A673 (cell line): ENCODE measurements around the gene CAP1.

Source experiments
- EZH2 ChIP-seq: fragments of 200-600 bp; sonication (generic); IDR thresholded peaks from 2 replicates; pipeline ENCODE4 v1.6.1; 2017; ENCODE audit warnings: borderline replicate concordance, low read depth, mild to moderate bottlenecking, mixed read lengths, antibody characterized with exemption, low read length; ENCODE audit not compliant: poor library complexity, severe bottlenecking
- TF ChIP-seq, protein P1 (sequence below): fragments of 300-800, 200-600 bp; sonication (generic); conservative IDR thresholded peaks from 2 replicates; pipeline ENCODE4 v1.5.1; 2017; ENCODE audit warnings: low read depth, mild to moderate bottlenecking, antibody characterized with exemption, low read length, moderate library complexity, mixed read lengths

DNA sequence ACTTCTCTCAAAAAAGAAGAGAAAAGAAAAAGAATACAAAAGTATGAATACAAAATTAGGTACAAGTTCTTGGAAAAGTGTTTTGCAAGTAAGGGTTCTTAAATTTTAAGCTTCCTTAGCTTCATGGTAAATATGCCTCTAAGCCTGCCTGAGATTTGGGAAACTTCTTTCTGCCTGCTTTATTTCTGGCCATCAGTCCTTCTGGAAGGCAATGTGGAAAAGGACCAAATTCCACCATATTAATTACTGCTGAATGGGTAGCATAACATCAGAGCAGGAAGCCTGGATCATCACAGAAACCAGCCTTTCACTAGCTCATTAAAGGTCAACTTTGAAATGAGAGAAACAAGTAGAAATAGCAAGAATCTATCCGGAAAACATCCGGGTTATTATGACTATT lies 39.1 kb upstream of the CAP1 start:
- TF ChIP-seq, protein P1, sequence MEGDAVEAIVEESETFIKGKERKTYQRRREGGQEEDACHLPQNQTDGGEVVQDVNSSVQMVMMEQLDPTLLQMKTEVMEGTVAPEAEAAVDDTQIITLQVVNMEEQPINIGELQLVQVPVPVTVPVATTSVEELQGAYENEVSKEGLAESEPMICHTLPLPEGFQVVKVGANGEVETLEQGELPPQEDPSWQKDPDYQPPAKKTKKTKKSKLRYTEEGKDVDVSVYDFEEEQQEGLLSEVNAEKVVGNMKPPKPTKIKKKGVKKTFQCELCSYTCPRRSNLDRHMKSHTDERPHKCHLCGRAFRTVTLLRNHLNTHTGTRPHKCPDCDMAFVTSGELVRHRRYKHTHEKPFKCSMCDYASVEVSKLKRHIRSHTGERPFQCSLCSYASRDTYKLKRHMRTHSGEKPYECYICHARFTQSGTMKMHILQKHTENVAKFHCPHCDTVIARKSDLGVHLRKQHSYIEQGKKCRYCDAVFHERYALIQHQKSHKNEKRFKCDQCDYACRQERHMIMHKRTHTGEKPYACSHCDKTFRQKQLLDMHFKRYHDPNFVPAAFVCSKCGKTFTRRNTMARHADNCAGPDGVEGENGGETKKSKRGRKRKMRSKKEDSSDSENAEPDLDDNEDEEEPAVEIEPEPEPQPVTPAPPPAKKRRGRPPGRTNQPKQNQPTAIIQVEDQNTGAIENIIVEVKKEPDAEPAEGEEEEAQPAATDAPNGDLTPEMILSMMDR = no peak
- no peak for TF ChIP-seq EZH2
